ENCODE results near the gene GABBR2.

Gene GABBR2

GRCh38 chr9:98572796-98573195 is 135.9 kb downstream of the GABBR2 start:
- Mint-ChIP-seq H3K27me3 (peaks cover 30% of the 10 kb centered on the region), H3K36me3 (ENCODE audit: low read depth) (no peaks in the 10 kb centered on the region), H3K4me3 (no peak overlapping the region), H3K9me3 (no peaks in the 10 kb centered on the region), H3K4me1 (ENCODE audit: low read depth) (peaks cover 17% of the 10 kb centered on the region), H3K27ac (no peak overlapping the region)
- no peak for DNase-seq

DNA sequence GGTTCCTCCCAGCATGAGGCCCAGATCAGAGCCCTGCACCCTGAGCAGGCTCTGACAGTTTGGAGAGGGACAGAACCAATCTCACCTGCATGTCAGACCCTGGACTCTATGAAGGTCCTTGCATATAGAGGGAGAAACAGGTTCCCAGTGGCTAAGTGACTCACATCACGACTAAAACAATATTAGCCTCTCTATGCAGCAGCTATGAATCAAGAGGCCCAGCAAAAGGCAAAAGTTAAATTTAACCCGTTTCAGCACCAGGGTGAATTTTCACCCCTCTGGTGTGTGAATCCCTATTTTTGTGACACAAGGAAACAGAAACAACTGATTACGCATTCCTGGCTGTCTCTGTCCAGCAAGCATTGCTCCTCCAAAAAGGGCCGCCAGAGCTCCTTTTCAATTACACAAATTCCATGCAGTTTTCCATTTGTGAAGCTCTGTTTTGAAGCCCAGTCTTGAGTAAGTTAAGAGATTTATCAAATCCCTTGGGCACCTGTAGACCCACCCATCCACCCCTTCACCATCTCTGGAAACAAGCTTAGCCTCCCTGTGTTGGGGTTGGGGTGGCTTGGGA is 136.6 kb downstream of the GABBR2 start:
- peaks cover 24% of the 10 kb centered on the region for H3K27me3 Mint-ChIP-seq
- DNase-seq: no peak
- H3K36me3 Mint-ChIP-seq (ENCODE audit: low read depth): no peaks in the 10 kb centered on the region
- H3K4me3 Mint-ChIP-seq: no peak overlapping the region
- H3K27ac Mint-ChIP-seq: no peak overlapping the region
- H3K4me1 Mint-ChIP-seq (ENCODE audit: low read depth): peaks cover 17% of the 10 kb centered on the region
- H3K9me3 Mint-ChIP-seq: no peaks in the 10 kb centered on the region

- peaks cover 17% of the 10 kb centered on the region for H3K4me1 Mint-ChIP-seq (ENCODE audit: low read depth)
- H3K9me3 Mint-ChIP-seq: no peaks in the 10 kb centered on the region
- no peak overlapping the region for H3K4me3 Mint-ChIP-seq
- peaks cover 19% of the 10 kb centered on the region for H3K27me3 Mint-ChIP-seq
- no peak overlapping the region for H3K27ac Mint-ChIP-seq
- H3K36me3 Mint-ChIP-seq (ENCODE audit: low read depth): no peaks in the 10 kb centered on the region
- no peak for DNase-seq
Measured at GRCh38 chr9:98571643-98572042, 137.1 kb downstream of the GABBR2 start.

DNA sequence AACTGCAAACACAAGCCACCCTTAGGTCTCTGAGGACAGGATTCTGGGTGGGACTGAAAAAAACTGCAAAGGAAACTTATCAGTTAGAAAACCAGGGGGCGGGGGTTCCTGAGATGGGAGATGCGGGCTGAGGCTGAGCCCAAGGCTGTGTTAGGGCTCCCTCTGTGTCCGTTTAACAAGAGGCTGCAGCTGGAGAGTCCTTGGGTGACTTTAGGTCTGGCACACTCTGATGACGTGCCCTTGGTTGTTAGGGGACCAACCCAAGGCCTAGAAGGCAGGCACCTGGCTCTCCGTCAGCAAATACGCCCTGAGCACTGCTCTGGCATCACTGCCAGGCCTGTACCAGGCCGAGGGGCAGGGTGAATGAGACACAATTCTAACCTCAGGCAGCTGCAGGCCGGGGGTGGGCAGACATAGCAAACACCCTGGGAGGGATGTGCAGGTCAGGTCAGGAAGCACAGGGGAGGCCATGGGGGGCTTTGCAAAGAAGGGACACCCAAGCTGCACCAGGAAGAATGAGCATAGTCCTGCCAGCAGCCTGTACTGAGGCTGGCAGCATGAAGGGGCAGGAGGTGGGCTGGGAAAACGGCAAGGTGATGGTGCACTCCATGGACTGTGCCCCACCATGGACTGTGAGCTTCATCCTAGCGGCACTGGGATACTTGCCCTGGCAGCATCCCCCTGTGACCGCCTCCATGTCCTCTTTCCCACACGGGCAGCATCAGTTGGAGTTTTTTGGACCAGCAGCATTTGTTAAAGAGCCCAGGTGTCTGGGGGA is 137.9 kb downstream of the GABBR2 start:
- DNase-seq: no peak
- Mint-ChIP-seq H3K27ac (no peak overlapping the region), H3K36me3 (ENCODE audit: low read depth) (no peaks in the 10 kb centered on the region), H3K27me3 (peaks cover 13% of the 10 kb centered on the region), H3K4me3 (no peak overlapping the region), H3K4me1 (ENCODE audit: low read depth) (peaks cover 11% of the 10 kb centered on the region), H3K9me3 (no peaks in the 10 kb centered on the region)

DNA sequence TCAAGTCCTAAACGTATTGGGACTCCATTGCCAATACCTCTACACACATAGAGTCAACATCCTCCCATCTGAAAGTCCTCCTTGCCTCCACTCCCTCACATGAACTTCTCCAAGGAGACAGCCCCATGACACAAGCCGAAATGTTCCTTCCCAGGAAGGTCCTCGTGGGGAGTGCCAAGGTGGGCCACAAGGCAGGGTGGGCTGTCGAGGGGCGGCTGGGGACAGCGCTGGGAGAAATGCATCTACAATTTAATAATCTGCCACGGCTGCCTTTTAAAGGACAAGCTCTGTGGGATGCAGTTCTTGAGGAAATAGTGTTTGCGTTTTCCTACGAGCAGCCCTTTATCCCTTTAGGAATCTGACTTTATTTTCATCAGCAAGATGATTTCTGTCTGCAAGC is 138.7 kb downstream of the GABBR2 start:
- Mint-ChIP-seq H3K4me1 (ENCODE audit: low read depth) (peaks cover 3% of the 10 kb centered on the region), H3K27ac (no peak overlapping the region), H3K36me3 (ENCODE audit: low read depth) (no peaks in the 10 kb centered on the region), H3K9me3 (no peaks in the 10 kb centered on the region), H3K4me3 (no peak overlapping the region), H3K27me3 (peaks cover 10% of the 10 kb centered on the region)
- no peak for DNase-seq

DNA sequence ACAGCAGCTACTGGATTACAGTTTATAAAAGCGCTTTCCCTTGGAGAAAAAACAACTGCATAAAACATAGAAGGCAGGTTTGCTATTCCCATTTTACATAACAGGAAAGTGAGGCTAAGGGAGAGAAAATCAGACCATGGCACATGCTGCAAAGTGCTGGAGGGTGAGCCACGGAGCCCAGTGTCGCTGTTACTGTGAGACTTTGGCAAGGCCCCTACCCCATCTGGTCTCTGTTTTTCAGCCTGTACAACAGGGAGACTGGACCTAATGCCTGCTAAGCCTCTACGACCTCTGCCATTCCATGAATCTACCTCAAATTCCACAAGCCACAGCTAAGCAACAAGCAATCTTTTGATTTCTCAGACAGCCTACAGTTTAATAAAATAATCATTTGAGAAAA is 139.2 kb downstream of the GABBR2 start:
- no peaks in the 10 kb centered on the region for H3K36me3 Mint-ChIP-seq (ENCODE audit: low read depth)
- no peak overlapping the region for H3K4me3 Mint-ChIP-seq
- peaks cover 10% of the 10 kb centered on the region for H3K27me3 Mint-ChIP-seq
- no peak overlapping the region for H3K27ac Mint-ChIP-seq
- DNase-seq: no peak
- no peaks in the 10 kb centered on the region for H3K9me3 Mint-ChIP-seq
- H3K4me1 Mint-ChIP-seq (ENCODE audit: low read depth): no peaks in the 10 kb centered on the region

- no peaks in the 10 kb centered on the region for H3K36me3 Mint-ChIP-seq (ENCODE audit: low read depth)
- H3K27ac Mint-ChIP-seq: no peak overlapping the region
- H3K4me3 Mint-ChIP-seq: no peak overlapping the region
- H3K9me3 Mint-ChIP-seq: no peaks in the 10 kb centered on the region
- H3K4me1 Mint-ChIP-seq (ENCODE audit: low read depth): no peaks in the 10 kb centered on the region
- peaks cover 10% of the 10 kb centered on the region for H3K27me3 Mint-ChIP-seq
- DNase-seq: no peak
Measured at GRCh38 chr9:98568909-98569469, 139.7 kb downstream of the GABBR2 start.

GRCh38 chr9:98568234-98568908 is 140.4 kb downstream of the GABBR2 start:
- Mint-ChIP-seq H3K36me3 (ENCODE audit: low read depth) (no peaks in the 10 kb centered on the region), H3K4me3 (no peak overlapping the region), H3K27ac (no peak overlapping the region), H3K4me1 (ENCODE audit: low read depth) (no peaks in the 10 kb centered on the region), H3K27me3 (peaks cover 6% of the 10 kb centered on the region), H3K9me3 (no peaks in the 10 kb centered on the region)
- no peak for DNase-seq

- Mint-ChIP-seq H3K27ac (no peak overlapping the region), H3K4me3 (no peak overlapping the region), H3K9me3 (no peaks in the 10 kb centered on the region), H3K4me1 (ENCODE audit: low read depth) (no peaks in the 10 kb centered on the region), H3K27me3 (peaks cover 6% of the 10 kb centered on the region), H3K36me3 (ENCODE audit: low read depth) (no peaks in the 10 kb centered on the region)
- no peak for DNase-seq
Measured at GRCh38 chr9:98567540-98568233, 141.0 kb downstream of the GABBR2 start.

DNA sequence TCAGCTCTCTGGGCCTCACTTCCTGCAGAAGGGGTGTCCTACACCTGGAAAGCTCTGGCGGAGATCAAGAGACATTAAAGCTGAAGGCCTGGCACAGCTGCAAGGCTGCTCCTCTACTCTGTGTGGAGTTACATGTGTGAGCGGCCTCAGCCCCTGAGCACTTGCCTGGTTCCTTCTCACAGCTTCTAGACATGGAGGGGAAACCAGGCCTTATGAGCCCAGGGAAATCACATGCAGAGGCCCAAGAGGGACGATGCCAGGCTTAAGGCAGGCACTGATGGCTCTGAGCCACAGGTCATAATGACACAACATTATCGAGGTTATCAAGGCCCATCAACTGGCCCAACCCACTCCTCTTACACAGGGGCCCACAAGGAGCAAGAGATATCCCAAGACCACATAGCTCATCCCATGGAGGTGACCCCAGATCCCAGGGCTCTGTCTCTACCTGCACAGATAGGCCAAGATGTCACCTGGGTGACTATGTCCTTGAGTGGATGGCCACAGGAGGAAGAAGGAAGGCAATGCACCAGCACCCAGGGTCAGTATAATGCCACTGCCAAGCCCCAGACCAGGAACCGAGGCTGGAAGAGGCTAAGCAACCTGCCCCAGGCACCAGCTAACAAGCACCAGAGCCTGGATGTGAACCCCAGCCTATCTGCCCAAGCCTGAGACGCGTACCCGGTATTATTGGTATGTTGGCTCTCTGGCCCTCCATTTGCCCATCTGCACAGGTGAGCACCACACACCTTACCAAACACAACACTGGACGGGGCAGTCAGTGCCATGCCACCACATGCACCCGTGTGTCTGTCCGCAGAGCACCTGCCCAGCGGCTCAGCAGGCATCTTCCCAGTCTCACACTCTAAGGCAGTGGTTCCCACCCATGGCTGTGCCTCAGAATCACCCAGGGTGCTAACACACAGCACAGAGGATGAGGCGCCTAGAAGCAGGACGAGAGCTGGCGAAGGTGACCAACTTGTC is 143.3 kb downstream of the GABBR2 start:
- no peaks in the 10 kb centered on the region for H3K36me3 Mint-ChIP-seq (ENCODE audit: low read depth)
- H3K9me3 Mint-ChIP-seq: no peaks in the 10 kb centered on the region
- DNase-seq: no peak
- peaks cover 2% of the 10 kb centered on the region for H3K27me3 Mint-ChIP-seq
- no peak overlapping the region for H3K4me3 Mint-ChIP-seq
- H3K4me1 Mint-ChIP-seq (ENCODE audit: low read depth): no peaks in the 10 kb centered on the region
- no peak overlapping the region for H3K27ac Mint-ChIP-seq

DNA sequence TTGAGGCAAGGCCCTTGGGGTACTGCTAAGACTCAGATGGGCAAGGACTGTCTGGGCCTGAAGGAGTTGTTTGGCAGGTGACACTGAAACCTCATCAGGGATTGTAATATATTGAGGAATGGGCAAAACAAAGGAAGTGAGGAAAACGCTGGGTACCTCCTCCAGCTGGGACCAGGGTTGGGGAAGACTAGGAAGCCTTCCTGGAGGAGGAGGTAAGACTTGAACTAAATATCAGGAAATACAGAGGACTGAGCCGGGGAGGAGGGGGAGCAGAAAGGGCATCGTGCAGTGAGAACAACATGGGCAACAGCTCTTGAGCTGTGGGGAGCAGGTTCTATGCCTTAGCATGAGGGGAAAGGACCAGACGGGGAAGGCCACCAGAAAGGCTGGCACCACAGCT is 144.0 kb downstream of the GABBR2 start:
- no peak overlapping the region for H3K4me3 Mint-ChIP-seq
- DNase-seq: no peak
- H3K27me3 Mint-ChIP-seq: peaks cover 2% of the 10 kb centered on the region
- no peak overlapping the region for H3K27ac Mint-ChIP-seq
- no peaks in the 10 kb centered on the region for H3K4me1 Mint-ChIP-seq (ENCODE audit: low read depth)
- no peaks in the 10 kb centered on the region for H3K36me3 Mint-ChIP-seq (ENCODE audit: low read depth)
- H3K9me3 Mint-ChIP-seq: no peaks in the 10 kb centered on the region

GRCh38 chr9:98563988-98564387 is 144.7 kb downstream of the GABBR2 start:
- Mint-ChIP-seq H3K27ac (no peak overlapping the region), H3K4me1 (ENCODE audit: low read depth) (no peaks in the 10 kb centered on the region), H3K9me3 (no peaks in the 10 kb centered on the region), H3K27me3 (peaks cover 2% of the 10 kb centered on the region), H3K4me3 (no peak overlapping the region), H3K36me3 (ENCODE audit: low read depth) (no peaks in the 10 kb centered on the region)
- DNase-seq: no peak

GRCh38 chr9:98563212-98563907 is 145.4 kb downstream of the GABBR2 start:
- Mint-ChIP-seq H3K27me3 (peaks cover 2% of the 10 kb centered on the region), H3K36me3 (ENCODE audit: low read depth) (no peaks in the 10 kb centered on the region), H3K27ac (no peak overlapping the region), H3K9me3 (no peaks in the 10 kb centered on the region), H3K4me1 (ENCODE audit: low read depth) (no peaks in the 10 kb centered on the region), H3K4me3 (no peak overlapping the region)
- no peak for DNase-seq

Measured in activated T-cell treated with anti-CD3 and anti-CD28 coated beads, Interleukin-2, amount 50 U/mL, for 24 hours (primary cell).